HG03159 (cell line): ENCODE measurements around the gene NLGN4Y.
"Not testable (repeated sequence)": the region's sequence is repeated elsewhere in the genome, so short reads cannot be mapped to it uniquely, and the experiment has no call there.

Source experiments
- ATAC-seq: cut with Tn5 transposase; IDR thresholded peaks from one replicate; pipeline ENCODE4 v1.9.1; 2021; ENCODE audit warnings: mild to moderate bottlenecking, moderate library complexity; ENCODE audit not compliant: unreplicated experiment

Gene NLGN4Y

GRCh38 chrY:14834103-14835060 lies 310.1 kb downstream of the NLGN4Y start:
- no peak for ATAC-seq

DNA sequence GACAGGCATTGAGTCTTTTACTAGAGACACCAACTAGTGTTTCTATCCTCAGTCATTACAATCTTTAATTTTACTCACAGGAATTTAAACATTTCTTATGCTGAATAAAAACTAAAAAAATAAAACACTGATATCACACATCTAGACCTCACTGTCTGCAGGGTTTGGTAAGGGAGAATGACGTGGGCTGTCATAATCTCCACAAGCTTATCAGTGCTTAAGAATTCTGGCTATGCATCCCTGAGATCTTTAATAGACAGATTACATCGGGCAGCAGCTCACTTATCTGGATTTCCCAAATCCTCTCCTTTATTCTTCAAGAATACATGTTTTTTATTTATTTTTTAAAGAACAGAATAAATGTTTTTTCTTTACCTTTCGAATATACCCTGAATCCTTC lies 313.1 kb downstream of the NLGN4Y start:
- no peak for ATAC-seq

DNA sequence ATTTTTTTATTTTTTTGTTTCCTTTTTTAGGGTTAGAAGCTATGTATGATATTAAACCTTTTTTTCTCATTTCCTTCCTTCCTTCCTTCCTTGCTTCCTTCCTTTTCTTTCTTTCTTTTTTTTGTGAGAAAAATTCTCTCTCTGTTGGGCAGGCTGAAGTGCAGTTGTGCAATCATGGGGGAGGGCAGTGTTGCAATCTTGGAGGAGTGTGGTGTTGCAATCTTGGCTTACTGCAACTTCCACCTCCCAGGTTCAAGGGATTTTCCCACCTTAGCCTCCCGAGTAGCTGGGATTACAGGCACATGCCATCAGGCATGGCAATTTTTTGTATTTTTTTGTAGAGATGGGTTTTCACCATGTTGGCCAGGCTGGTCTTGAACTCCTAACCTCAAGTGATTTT lies 326.4 kb downstream of the NLGN4Y start:
- no peak for ATAC-seq

GRCh38 chrY:14860448-14860847 lies 336.1 kb downstream of the NLGN4Y start:
- no peak for ATAC-seq

DNA sequence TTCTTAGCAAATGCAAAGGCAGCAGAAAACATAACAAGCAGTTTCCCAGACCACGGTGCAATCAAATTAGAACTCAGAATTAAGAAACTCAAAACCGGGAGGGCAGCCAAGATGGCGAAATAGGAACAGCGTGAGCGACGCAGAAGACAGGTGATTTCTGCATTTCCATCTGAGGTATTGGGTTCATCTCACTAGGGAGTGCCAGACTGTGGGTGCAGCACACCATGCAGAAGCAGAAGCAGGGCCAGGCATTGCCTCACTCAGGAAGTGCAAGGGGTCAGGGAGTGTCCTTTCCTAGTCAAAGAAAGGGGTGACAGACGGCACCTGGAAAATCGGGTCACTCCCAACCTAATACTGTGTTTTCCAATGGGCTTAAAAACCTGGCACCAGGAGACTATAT lies 336.7 kb downstream of the NLGN4Y start:
- ATAC-seq, result not testable (repeated sequence)

- ATAC-seq, result no peak
Observed at GRCh38 chrY:14871971-14872370, 347.6 kb downstream of the NLGN4Y start.
